ENCODE data around the gene KRTAP20-1.

The KRTAP20-1 gene, protein sequence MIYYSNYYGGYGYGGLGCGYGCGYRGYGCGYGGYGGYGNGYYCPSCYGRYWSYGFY

DNA sequence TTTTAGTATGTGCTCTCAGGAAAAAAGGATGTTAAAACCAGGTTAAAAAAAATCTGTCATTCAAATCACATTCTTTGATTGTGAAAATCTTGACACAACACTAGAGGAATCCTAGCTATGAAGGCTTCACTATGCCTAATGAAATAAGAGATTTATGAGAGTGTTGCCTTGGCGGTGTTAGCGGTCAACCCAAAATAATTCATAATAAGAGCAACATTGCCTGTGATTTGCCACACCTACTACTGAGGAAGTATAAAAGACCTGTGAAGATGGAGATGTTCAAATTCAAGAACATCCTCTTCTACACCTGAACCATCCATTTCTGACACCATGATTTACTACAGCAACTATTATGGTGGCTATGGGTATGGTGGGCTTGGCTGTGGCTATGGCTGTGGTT, at the start of gene KRTAP20-1:
KRTAP20-1 (plus strand) TSS at position 301 of the 400 bp plus-strand sequence; CDS start at position 331, 30 bp downstream.
- no peak for DNase-seq (ENCODE audit: low spot score)

DNA sequence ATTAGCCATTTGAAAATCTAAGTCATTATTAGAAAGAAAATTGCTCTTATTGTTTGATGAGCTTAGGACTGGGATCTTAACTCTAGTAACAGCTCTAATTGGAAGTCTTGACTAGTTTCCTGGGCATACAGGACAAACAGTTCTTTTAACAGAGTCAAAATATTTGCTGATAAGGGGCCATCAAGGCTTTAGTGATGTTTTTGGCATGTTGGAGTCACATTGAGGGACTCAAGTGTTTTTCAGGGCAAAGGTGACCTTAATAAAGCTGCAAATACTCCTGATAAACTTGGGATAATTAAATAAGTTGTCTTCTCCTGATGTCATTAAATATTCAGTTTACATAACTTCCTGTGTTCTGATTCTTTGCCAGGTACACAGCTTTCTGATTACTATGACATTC, 48.6 kb upstream of the KRTAP20-1 start:
- DNase-seq (ENCODE audit: low spot score): no peak

- no peak for DNase-seq (ENCODE audit: low spot score)
Measured at GRCh38 chr21:30577766-30578165, 38.5 kb upstream of the KRTAP20-1 start.

- DNase-seq (ENCODE audit: low spot score): no peak
Measured at GRCh38 chr21:30579346-30579745, 36.9 kb upstream of the KRTAP20-1 start.

GRCh38 chr21:30580132-30580531, 36.1 kb upstream of the KRTAP20-1 start:
- DNase-seq (ENCODE audit: low spot score): no peak

GRCh38 chr21:30582870-30583269, 33.4 kb upstream of the KRTAP20-1 start:
- no peak for DNase-seq (ENCODE audit: low spot score)

GRCh38 chr21:30590297-30590696, 25.9 kb upstream of the KRTAP20-1 start, which contains the start of gene KRTAP22-2:
Gene KRTAP22-2 (minus strand): TSS chr21:30590397.
- DNase-seq (ENCODE audit: low spot score): no peak

DNA sequence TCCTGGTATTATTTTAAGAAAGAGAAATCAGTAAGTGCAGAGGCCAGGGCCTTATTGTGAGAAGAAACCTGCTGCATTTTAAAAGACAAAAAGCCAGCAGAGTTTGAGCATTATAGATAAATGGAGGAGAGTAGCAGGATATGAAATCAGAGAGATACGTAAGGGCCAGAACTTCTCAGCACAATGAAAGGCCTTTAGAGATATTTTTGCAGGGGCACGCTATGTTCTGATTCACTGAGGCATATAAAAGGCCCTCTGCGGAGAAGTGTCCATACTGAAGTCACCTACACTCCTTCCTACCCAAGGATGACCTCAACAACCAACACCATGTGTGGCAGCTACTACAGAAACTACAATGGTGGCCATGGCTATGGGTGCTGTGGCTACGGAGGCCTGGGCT, 24.1 kb upstream of the KRTAP20-1 start, which contains the start of gene KRTAP6-3:
KRTAP6-3 (plus strand) TSS at position 301 of the 400 bp plus-strand sequence; CDS start at position 307, 6 bp downstream.
- DNase-seq (ENCODE audit: low spot score): no peak

- no peak for DNase-seq (ENCODE audit: low spot score)
Measured at GRCh38 chr21:30598802-30599201, 17.4 kb upstream of the KRTAP20-1 start, which contains the start of gene KRTAP6-2. Gene KRTAP6-2 (minus strand): TSS chr21:30598902. CDS start chr21:30598874, 28 bp downstream.

- DNase-seq (ENCODE audit: low spot score): no peak
Measured at GRCh38 chr21:30600787-30601186, 15.4 kb upstream of the KRTAP20-1 start, which contains the start of gene KRTAP22-1. Gene KRTAP22-1 (plus strand): TSS chr21:30601087.

GRCh38 chr21:30605968-30606367, 10.3 kb upstream of the KRTAP20-1 start:
- DNase-seq (ENCODE audit: low spot score): no peak

- DNase-seq (ENCODE audit: low spot score): no peak
Measured at GRCh38 chr21:30612132-30612531, 4.1 kb upstream of the KRTAP20-1 start.

- no peak for DNase-seq (ENCODE audit: low spot score)
Measured at GRCh38 chr21:30613836-30614235, 2.4 kb upstream of the KRTAP20-1 start, which contains the start of gene KRTAP6-1. Gene KRTAP6-1 (minus strand): TSS chr21:30613930. CDS start chr21:30613904, 26 bp downstream.

GRCh38 chr21:30615199-30615598, 1.0 kb upstream of the KRTAP20-1 start:
- no peak for DNase-seq (ENCODE audit: low spot score)

DNA sequence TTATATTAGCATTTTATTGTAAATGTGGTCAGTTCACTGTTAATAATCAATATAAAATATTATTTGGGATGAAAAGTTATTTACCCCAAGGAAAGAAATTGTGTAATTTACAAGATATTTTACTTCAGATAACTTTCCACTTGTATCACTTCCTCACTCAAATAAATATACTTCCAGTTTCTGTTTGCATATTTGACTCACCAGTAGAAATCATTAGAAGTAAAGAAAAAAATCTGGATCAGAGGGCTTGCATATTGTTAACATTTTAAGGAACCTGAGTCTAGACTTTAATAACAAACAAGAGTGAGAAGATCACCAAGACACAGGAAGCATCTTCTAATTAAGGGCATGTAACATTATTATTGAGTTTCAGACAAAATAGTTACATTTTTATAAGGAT, 3.9 kb downstream of the KRTAP20-1 start:
- DNase-seq (ENCODE audit: low spot score): no peak

DNA sequence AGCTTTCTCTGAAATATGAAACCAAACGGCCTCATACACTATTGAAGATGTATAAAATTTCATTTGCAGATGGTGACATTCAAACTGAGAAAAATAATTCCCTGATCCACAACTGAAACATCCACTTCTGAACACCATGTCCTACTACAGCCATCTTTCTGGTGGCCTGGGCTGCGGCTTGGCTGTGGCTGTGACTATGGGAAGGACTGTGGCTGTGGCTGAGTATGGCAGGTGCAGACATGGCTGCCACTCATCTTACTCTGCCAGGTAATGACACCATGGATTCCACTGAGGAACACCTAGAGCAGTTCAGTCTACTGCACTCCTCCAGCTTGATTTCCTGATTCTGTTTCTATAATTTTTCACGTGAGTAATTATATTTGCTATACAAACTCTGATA, 4.3 kb downstream of the KRTAP20-1 start, which contains the start of gene KRTAP20-4:
KRTAP20-4 (plus strand) TSS at position 106 of the 400 bp plus-strand sequence.
- no peak for DNase-seq (ENCODE audit: low spot score)

DNA sequence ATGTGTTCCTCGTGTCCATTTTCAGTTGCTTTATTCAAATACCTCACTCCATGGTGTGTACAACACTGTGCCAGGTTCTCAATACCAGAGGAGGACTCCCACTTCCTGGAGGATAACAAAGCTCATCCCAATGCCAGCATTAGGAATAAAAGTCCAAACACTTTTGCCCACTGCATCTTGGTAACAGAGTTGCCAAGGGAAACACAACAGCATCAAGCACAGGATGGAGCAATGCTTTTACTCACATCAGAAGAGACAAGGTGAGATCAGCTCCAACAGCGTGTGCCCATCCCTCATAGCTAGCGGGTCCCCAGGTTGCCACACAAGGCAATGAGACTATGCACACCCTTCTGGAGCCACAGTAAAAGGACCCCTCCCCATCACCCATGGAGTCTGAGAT, 7.1 kb downstream of the KRTAP20-1 start:
- no peak for DNase-seq (ENCODE audit: low spot score)

DNA sequence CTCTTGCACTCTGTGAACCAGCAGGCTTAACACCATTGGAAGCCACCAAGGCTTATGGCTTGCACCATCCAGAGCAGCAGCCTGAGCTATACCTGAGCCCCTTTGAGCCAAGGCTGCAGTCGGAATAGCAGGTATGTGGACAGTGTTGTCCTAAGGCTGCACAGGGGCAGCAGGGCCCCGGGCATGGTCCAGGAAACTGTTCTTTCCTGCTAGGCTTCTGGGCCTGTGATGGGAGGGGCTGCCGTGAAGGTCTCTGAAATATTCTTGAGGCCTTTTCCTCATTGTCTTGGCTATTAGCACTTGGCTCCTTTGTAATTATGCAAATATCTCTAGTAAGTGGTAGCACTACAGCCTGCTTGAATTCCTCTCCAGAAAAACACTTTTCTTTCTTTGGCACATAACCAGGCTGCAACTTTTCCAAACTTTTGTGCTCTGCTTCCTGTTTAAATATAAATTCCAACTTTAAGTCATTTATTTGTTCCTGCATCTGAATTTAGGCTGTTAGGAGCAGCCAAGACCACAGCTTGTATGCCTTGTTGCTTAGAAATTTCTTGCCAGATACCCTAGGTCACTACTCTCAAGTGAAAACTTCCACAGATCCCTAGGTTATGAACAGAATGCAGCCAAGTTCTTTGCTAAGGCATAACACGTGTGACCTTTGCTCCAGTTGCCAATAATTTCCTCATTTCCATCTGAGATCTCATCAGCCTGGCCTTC, 9.4 kb downstream of the KRTAP20-1 start:
- DNase-seq (ENCODE audit: low spot score): no peak

GRCh38 chr21:30628109-30628508, 11.9 kb downstream of the KRTAP20-1 start:
- no peak for DNase-seq (ENCODE audit: low spot score)

- DNase-seq (ENCODE audit: low spot score): no peak
Measured at GRCh38 chr21:30629200-30629599, 13.0 kb downstream of the KRTAP20-1 start.

DNA sequence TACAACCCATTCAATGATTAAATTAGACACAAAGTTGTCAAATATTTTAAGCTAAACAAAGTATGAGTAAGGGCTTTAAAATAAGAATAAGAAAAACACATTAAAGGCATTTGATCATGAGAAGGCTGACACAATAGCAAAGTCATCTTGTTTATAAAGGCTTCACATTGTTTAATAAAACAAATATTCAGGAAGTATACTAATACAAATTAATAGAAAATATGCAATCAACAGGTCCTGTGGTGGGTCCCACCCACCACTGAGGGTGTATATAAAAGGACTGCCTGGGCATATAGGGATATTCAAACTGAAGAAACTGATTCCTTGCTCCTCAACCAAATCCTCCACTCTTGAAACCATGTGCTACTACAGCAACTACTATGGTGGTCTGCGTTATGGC, 18.7 kb downstream of the KRTAP20-1 start, which contains the start of gene KRTAP20-2:
KRTAP20-2 (plus strand) TSS at position 301 of the 400 bp plus-strand sequence; CDS start at position 359, 58 bp downstream.
- DNase-seq (ENCODE audit: low spot score): no peak

DNA sequence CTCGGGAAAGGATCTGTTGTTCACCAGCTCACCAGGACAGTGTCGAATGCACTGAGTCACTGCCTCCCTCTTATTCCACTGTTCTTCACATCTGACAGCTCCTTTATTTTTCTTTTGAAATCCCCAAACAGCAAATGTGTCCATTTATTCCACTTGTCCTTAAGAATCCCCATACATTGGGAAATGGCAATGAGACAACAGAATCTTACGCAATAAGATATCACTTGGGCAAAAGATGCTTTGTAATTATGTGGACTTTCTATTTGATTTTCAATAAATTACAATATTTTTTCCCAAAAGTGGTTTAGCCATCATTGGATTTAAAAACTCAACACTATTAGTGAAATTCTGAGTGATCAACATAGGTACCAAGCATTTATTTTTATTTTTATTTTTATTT, 22.5 kb downstream of the KRTAP20-1 start:
- no peak for DNase-seq (ENCODE audit: low spot score)

- DNase-seq (ENCODE audit: low spot score): no peak
Measured at GRCh38 chr21:30642564-30642963, 26.3 kb downstream of the KRTAP20-1 start, which contains the start of gene KRTAP20-3. Gene KRTAP20-3 (plus strand): TSS chr21:30642864.

All from LoVo (cell line).